Type B pancreatic cell (in vitro differentiated cells): Measurements from ENCODE around the gene PCDHGA8. TPM values are rescaled to one million over a fixed set of nuclear protein-coding genes. Genes with fewer than 3 reads are reported as not detected.
A peak's percentile ranks its signal among the peaks of the same experiment; 100 is the strongest.

ENCODE experiments used
- DNase-seq: peaks from one replicate; pipeline ENCODE4 v3.0.0; 2021; ENCODE audit warnings: mixed read lengths; ENCODE audit not compliant: unreplicated experiment; ENCODE audit errors: extremely low spot score
- H3K27ac Mint-ChIP-seq: 2 replicates; pipeline ENCODE4 v1.8.0; 2021; ENCODE audit warnings: mild to moderate bottlenecking, mixed read lengths
- H3K27me3 Mint-ChIP-seq: 2 replicates; pipeline ENCODE4 v1.8.0; 2021; ENCODE audit warnings: mixed read lengths
- H3K36me3 Mint-ChIP-seq: 2 replicates; pipeline ENCODE4 v1.8.0; 2021; ENCODE audit warnings: mixed read lengths
- H3K4me1 Mint-ChIP-seq: one replicate; pipeline ENCODE4 v1.8.0; 2021; ENCODE audit warnings: mixed read lengths; ENCODE audit not compliant: unreplicated experiment
- H3K4me3 Mint-ChIP-seq: 2 replicates; pipeline ENCODE4 v1.8.0; 2021; ENCODE audit warnings: mild to moderate bottlenecking, mixed read lengths
- H3K9me3 Mint-ChIP-seq: 2 replicates; pipeline ENCODE4 v1.8.0; 2021; ENCODE audit warnings: mixed read lengths
- total RNA-seq: library from RNA; stranded (reverse); gene quantifications from 2 replicates; pipeline ENCODE4 v1.2.1, GENCODE V29; 2021; ENCODE audit warnings: low replicate concordance
- TF ChIP-seq, protein P1 (sequence below): fragments of 200-600 bp; sonication (generic); conservative IDR thresholded peaks from 2 replicates; pipeline ENCODE4 v1.5.0; 2021; ENCODE audit warnings: antibody characterized with exemption, mild to moderate bottlenecking

PCDHGA8 gene
- total RNA-seq, 1 donor from 2014 or later: 1.3 TPM

DNA sequence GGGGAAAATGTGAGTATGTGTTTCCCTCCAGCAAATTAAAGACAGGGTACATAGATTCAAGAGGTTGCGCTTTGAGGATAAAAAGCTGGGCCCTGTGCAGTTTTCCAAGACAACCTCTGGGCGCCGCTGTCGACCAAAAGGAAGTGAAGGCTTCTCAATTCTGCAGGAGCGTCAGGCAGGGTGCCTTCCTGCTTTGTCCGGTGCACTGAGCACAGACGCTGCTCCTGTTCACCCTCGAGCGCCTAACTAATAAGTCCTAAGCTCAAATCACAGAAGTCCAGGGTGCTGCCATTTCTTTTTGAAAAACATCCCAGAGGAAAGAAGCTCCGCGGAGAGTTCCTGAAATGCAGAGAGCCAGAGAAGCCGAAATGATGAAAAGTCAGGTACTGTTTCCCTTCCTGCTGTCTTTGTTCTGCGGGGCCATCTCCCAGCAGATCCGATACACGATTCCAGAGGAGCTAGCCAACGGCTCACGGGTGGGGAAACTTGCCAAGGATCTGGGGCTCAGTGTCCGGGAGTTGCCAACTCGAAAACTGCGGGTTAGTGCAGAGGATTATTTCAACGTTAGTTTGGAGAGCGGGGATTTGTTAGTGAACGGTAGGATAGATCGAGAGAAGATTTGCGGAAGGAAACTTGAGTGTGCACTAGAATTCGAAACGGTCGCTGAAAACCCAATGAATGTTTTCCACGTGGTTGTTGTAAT lies 42.4 kb upstream of the PCDHGA8 start, which contains the start of gene PCDHGB1:
PCDHGB1 (plus strand) TSS at position 183 of the 703 bp plus-strand sequence; CDS start at position 345, 162 bp downstream.
- H3K4me1 Mint-ChIP-seq: no peaks in the 10 kb centered on the region
- peaks cover 10% of the 10 kb centered on the region for H3K36me3 Mint-ChIP-seq
- TF ChIP-seq, protein P1, sequence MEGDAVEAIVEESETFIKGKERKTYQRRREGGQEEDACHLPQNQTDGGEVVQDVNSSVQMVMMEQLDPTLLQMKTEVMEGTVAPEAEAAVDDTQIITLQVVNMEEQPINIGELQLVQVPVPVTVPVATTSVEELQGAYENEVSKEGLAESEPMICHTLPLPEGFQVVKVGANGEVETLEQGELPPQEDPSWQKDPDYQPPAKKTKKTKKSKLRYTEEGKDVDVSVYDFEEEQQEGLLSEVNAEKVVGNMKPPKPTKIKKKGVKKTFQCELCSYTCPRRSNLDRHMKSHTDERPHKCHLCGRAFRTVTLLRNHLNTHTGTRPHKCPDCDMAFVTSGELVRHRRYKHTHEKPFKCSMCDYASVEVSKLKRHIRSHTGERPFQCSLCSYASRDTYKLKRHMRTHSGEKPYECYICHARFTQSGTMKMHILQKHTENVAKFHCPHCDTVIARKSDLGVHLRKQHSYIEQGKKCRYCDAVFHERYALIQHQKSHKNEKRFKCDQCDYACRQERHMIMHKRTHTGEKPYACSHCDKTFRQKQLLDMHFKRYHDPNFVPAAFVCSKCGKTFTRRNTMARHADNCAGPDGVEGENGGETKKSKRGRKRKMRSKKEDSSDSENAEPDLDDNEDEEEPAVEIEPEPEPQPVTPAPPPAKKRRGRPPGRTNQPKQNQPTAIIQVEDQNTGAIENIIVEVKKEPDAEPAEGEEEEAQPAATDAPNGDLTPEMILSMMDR: peak; percentile 63
- DNase-seq: no peak
- peaks cover 16% of the 10 kb centered on the region for H3K9me3 Mint-ChIP-seq
- peak within 1 kb of the TSS; percentile 61 for H3K4me3 Mint-ChIP-seq
- H3K27ac Mint-ChIP-seq: peak within 1 kb of the TSS; percentile 31
- H3K27me3 Mint-ChIP-seq: no peaks in the 10 kb centered on the region

- TF ChIP-seq, protein P1: no peak
- no peak overlapping the region for H3K27ac Mint-ChIP-seq
- no peaks in the 10 kb centered on the region for H3K4me1 Mint-ChIP-seq
- H3K9me3 Mint-ChIP-seq: peaks cover 10% of the 10 kb centered on the region
- no peak for DNase-seq
- H3K4me3 Mint-ChIP-seq: no peak overlapping the region
- H3K36me3 Mint-ChIP-seq: peaks cover 10% of the 10 kb centered on the region
- no peaks in the 10 kb centered on the region for H3K27me3 Mint-ChIP-seq
These were observed 40.8 kb upstream of the PCDHGA8 start for GRCh38 chr5:141351591-141351990.

GRCh38 chr5:141354900-141355469 lies 37.4 kb upstream of the PCDHGA8 start, which contains the start of gene PCDHGA4:
Gene PCDHGA4, plus strand, starts transcription at chr5:141355021. Its CDS starts 87 bp downstream, at chr5:141355108.
- Mint-ChIP-seq H3K36me3 (peaks cover 10% of the 10 kb centered on the region), H3K9me3 (peaks cover 12% of the 10 kb centered on the region), H3K4me1 (no peaks in the 10 kb centered on the region), H3K27ac (no peak within 1 kb of the TSS), H3K27me3 (no peaks in the 10 kb centered on the region), H3K4me3 (no peak within 1 kb of the TSS)
- TF ChIP-seq, protein P1: peak; percentile 59
- no peak for DNase-seq

DNA sequence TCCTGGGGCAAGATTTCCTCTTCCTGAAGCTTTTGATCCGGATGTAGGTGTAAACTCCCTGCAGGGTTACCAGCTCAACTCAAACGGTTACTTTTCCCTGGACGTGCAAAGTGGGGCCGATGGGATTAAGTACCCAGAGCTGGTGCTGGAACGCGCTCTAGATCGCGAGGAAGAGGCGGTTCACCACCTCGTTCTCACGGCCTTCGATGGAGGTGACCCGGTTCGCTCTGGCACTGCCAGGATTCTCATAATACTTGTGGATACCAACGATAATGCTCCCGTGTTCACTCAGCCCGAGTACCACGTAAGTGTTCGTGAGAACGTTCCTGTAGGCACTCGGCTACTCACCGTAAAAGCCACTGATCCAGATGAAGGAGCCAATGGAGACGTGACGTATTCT lies 36.8 kb upstream of the PCDHGA8 start:
- Mint-ChIP-seq H3K4me3 (no peak overlapping the region), H3K9me3 (peaks cover 9% of the 10 kb centered on the region), H3K4me1 (no peaks in the 10 kb centered on the region), H3K36me3 (peaks cover 7% of the 10 kb centered on the region), H3K27ac (no peak overlapping the region), H3K27me3 (no peaks in the 10 kb centered on the region)
- no peak for DNase-seq
- TF ChIP-seq, protein P1: no peak

GRCh38 chr5:141356133-141356532 lies 36.3 kb upstream of the PCDHGA8 start:
- Mint-ChIP-seq H3K36me3 (peaks cover 7% of the 10 kb centered on the region), H3K27me3 (no peaks in the 10 kb centered on the region), H3K27ac (no peak overlapping the region), H3K9me3 (peaks cover 9% of the 10 kb centered on the region), H3K4me3 (no peak overlapping the region), H3K4me1 (no peaks in the 10 kb centered on the region)
- DNase-seq: no peak
- TF ChIP-seq, protein P1: no peak
